OCI-LY3 (cell line): ENCODE data around the gene CRADD.

ENCODE experiments used
- EZH2phosphoT487 ChIP-seq: fragments of 200-600 bp; shearing (Covaris generic); IDR thresholded peaks from 2 replicates; pipeline ENCODE4 v1.6.1; 2018; ENCODE audit warnings: antibody characterized with exemption, mixed run types, low read depth
- TF ChIP-seq, protein P1 (sequence below): fragments of 200-600, 300-600 bp; sonication (generic); IDR thresholded peaks from 2 replicates; pipeline ENCODE4 v1.5.1; 2014; ENCODE audit warnings: antibody characterized with exemption, low read length, low read depth

DNA sequence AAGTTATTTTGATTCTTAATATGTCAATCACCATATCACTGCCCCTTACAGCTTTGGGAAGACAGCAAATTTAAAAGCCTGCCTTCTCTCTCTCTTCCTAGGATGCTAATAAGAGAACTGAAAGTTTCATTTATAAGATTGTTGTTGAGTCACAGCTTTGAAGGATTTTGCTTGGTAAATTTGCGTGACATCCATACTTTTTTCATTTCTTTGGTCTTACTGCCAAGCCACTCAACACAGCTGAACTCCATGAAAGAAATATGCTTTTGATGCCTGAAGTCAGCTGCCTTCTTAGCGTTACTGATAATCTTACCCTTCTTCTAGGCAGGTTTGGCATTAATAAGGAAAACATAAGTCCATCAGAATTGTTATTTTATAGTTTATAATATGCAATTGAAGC is 155.0 kb downstream of the CRADD start:
- TF ChIP-seq, protein P1, sequence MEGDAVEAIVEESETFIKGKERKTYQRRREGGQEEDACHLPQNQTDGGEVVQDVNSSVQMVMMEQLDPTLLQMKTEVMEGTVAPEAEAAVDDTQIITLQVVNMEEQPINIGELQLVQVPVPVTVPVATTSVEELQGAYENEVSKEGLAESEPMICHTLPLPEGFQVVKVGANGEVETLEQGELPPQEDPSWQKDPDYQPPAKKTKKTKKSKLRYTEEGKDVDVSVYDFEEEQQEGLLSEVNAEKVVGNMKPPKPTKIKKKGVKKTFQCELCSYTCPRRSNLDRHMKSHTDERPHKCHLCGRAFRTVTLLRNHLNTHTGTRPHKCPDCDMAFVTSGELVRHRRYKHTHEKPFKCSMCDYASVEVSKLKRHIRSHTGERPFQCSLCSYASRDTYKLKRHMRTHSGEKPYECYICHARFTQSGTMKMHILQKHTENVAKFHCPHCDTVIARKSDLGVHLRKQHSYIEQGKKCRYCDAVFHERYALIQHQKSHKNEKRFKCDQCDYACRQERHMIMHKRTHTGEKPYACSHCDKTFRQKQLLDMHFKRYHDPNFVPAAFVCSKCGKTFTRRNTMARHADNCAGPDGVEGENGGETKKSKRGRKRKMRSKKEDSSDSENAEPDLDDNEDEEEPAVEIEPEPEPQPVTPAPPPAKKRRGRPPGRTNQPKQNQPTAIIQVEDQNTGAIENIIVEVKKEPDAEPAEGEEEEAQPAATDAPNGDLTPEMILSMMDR = no peak
- no peak for TF ChIP-seq EZH2phosphoT487
